Colonic mucosa (tissue), 4 donors: ENCODE data around the gene C1QL1. TPM values are rescaled to one million over a fixed set of nuclear protein-coding genes. Genes with fewer than 3 reads are reported as not detected.

Experiments
- DNase-seq: peaks from one replicate; pipeline ENCODE4 v3.0.0-alpha.2; 2020
- H3K27ac ChIP-seq: fragments of 200-600 bp; one replicate; pipeline ENCODE4 v1.8.0; 2021
- H3K27me3 ChIP-seq: fragments of 200-600 bp; one replicate; pipeline ENCODE4 v1.8.0; 2021
- H3K36me3 ChIP-seq: fragments of 200-600 bp; one replicate; pipeline ENCODE4 v1.8.0; 2021
- H3K4me1 ChIP-seq: fragments of 200-600 bp; one replicate; pipeline ENCODE4 v1.8.0; 2021; ENCODE audit warnings: mild to moderate bottlenecking
- H3K4me3 ChIP-seq: fragments of 200-600 bp; one replicate; pipeline ENCODE4 v1.8.0; 2021
- H3K9ac ChIP-seq, 2 donors: one replicate each; pipeline ENCODE4 v1.7.0; 2013; ENCODE audit warnings: control low read depth in 2 of 2, low read depth in 2 of 2, low read length in 2 of 2
- H3K9me3 ChIP-seq: fragments of 200-600 bp; one replicate; pipeline ENCODE4 v1.8.0; 2021
- intact Hi-C: fragments of 100-400 bp; cut with DNase I; formaldehyde crosslinking; loops from one replicate; pipeline ENCODE4 v1.14.1; 2022
- total RNA-seq, 2 donors: library from RNA; stranded (reverse); fragmentation: NEBNext Ultra II Directional in 1 of 2; extraction: Animal tissue kit (Norgen Biotek cat#: 25700) in 1 of 2; gene quantifications; one replicate each; pipeline ENCODE4 v1.2.1, GENCODE V29; 2021
- TF ChIP-seq, protein P1 (sequence below): fragments of 200-600 bp; IDR thresholded peaks from one replicate; pipeline ENCODE4 v1.8.0; 2022; ENCODE audit warnings: antibody characterized with exemption, mild to moderate bottlenecking
- donor health status: healthy.
- donor health status: DM: no; HTN: no; CAD: no.
- donor health status: DM: no; HTN: no; CAD: no.

C1QL1 gene
- total RNA-seq, 2 donors from 2014 or later, result 1.2 to 1.9 TPM

DNA sequence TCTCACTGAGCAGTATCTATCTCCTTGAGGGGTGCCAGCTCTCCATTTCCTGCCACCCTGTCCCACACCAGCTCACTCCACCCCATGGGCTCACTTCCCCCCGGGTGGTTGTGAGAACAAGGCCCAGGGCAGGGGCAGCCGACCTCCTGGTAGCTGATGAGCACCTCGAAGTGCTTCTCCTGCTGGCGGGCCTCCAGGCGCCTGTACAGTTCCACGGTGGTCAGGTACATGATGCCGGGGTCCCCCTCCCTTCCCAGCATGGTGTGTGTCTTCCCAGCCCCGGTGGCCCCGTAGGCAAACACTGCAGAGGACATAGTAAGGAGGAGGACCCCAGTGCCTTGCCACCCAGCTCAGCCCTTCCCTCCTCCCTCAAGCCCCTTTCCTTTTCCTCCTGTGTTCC lies 33.0 kb downstream of the C1QL1 start:
- intact Hi-C loops, result no loop called here
- TF ChIP-seq, protein P1, sequence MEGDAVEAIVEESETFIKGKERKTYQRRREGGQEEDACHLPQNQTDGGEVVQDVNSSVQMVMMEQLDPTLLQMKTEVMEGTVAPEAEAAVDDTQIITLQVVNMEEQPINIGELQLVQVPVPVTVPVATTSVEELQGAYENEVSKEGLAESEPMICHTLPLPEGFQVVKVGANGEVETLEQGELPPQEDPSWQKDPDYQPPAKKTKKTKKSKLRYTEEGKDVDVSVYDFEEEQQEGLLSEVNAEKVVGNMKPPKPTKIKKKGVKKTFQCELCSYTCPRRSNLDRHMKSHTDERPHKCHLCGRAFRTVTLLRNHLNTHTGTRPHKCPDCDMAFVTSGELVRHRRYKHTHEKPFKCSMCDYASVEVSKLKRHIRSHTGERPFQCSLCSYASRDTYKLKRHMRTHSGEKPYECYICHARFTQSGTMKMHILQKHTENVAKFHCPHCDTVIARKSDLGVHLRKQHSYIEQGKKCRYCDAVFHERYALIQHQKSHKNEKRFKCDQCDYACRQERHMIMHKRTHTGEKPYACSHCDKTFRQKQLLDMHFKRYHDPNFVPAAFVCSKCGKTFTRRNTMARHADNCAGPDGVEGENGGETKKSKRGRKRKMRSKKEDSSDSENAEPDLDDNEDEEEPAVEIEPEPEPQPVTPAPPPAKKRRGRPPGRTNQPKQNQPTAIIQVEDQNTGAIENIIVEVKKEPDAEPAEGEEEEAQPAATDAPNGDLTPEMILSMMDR, result no peak
- H3K27me3 ChIP-seq, result no peaks in the 10 kb centered on the region
- no peak overlapping the region for H3K27ac ChIP-seq
- no peaks in the 10 kb centered on the region for H3K4me1 ChIP-seq
- no peak for DNase-seq
- H3K9me3 ChIP-seq, result no peaks in the 10 kb centered on the region
- H3K4me3 ChIP-seq, result no peak overlapping the region
- no peak overlapping the region for H3K9ac ChIP-seq
- no peaks in the 10 kb centered on the region for H3K36me3 ChIP-seq

DNA sequence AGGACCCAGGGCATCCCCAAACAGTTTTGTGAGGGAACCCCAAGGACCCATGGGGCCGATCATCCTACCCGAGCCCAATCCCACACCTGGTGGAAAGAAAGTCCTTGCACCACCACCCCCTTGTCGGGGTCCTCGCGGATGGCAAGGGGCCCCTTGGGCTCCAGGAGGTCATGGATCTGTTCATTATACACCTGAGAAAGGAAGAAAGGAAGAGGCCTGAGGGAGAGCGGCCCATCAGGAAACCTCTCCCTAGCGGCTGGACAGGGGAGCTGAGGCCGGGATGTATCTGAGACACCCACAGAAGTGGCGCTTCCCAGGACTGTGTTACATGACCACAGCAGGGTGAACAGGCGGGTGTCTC lies 33.4 kb downstream of the C1QL1 start:
- Histone ChIP-seq H3K27me3 (no peaks in the 10 kb centered on the region), H3K9me3 (no peaks in the 10 kb centered on the region), H3K4me1 (no peaks in the 10 kb centered on the region), H3K4me3 (no peak overlapping the region), H3K27ac (no peak overlapping the region), H3K36me3 (no peaks in the 10 kb centered on the region), H3K9ac (no peak overlapping the region)
- intact Hi-C loops, result no loop called here
- no peak for DNase-seq
- TF ChIP-seq, protein P1, result no peak

DNA sequence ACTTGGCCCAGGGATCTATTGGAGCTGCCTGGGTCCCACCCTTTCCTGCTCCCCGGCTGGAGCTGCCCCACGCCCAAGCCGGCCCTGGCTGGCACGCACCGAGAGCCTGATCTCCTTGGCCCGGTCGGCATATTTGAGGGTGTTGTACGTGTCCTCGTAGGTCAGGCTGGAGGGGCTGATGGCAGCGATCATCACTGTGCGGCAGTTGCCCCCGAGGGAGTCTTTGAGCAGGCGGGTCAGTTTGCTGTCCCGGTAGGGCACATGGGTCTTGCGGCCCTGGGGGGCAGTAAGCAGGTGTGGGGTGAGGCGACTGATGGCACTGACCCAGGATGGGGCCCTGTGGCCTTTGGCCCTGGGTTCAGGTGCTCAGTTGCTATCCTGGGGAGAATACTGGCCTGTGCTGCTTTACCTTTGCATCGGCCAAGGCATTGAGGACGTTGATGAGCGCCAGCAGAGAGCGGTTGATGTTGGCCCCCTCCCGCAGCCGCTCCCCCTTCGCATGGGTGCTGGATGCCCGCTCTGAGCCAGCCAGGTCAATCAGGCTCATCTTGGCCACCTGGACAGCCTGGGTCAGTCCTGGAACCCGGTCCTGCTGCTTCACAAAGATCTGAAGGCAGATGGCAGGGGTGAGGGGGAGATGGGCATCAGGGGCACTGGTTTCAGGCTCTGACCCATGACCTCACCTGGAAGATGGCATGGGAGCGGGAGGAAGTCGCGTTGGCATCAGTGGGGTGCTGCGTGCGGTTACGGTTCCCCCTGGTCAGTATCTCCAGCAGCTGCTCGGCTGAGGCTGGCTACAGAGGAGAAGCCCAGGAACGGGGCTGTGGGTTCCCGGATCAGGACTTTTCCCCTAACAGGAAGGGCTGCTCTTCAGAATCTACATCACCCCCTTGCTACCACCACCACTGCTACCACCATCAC lies 34.0 kb downstream of the C1QL1 start:
- no peaks in the 10 kb centered on the region for H3K36me3 ChIP-seq
- H3K4me1 ChIP-seq, result no peaks in the 10 kb centered on the region
- no peaks in the 10 kb centered on the region for H3K9me3 ChIP-seq
- intact Hi-C loops, result no loop called here
- no peaks in the 10 kb centered on the region for H3K27me3 ChIP-seq
- TF ChIP-seq, protein P1, result no peak
- no peak overlapping the region for H3K4me3 ChIP-seq
- H3K27ac ChIP-seq, result no peak overlapping the region
- H3K9ac ChIP-seq, result no peak overlapping the region
- DNase-seq, result no peak

DNA sequence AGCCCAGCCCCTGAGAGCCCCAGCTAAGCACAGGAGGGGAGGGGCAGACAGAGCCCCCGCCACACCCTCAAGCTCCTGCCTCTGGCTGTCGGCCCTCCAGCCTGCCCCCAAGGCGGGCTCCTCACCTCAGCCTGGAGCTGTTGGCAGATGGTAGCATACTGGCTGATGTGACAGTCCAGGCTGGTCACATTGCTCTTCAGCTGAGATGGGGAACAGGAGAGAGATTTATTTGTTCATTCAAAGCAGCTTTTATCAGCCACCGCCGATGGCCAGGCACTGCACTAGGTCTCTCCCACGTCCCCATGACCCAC lies 35.4 kb downstream of the C1QL1 start:
- H3K27me3 ChIP-seq, result no peaks in the 10 kb centered on the region
- no peaks in the 10 kb centered on the region for H3K4me1 ChIP-seq
- no peaks in the 10 kb centered on the region for H3K9me3 ChIP-seq
- intact Hi-C loops, result no loop called here
- no peak overlapping the region for H3K4me3 ChIP-seq
- H3K36me3 ChIP-seq, result no peaks in the 10 kb centered on the region
- no peak for DNase-seq
- H3K9ac ChIP-seq, result no peak overlapping the region
- TF ChIP-seq, protein P1, result no peak
- no peak overlapping the region for H3K27ac ChIP-seq

DNA sequence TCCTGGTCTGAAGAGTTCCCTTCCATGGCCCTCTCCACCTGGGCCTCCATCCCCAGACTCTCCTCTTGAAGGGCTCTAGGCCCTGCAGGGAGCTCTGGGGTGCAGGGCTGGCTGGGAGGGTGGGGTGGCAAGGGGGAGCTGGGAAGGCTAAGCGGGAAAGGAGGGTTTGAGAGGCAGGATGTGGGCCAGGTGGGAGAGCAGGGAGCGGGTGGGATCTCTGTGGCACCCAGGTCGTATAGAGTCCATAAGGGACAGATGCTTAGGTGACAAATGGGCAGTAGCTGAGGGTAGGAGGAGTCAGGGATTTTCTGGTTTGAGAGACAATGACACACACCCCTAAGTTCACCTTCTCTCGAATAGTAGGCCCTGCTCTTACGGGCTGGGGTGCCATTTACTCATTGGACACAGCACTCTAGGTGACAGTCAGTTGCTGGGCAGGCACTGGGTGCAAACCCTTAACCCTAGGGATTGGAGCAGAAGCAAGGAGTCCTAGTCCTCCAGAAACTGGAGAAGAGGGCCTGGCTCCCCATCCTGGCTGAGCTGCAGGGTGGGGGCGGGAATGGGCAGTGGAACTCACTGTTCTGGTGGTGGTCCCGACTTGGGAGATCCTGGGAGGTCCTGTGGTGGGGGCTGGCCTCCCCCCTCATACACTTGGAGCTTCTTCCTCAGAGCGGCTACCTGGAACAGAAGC lies 35.9 kb downstream of the C1QL1 start:
- Histone ChIP-seq H3K4me3 (no peak overlapping the region), H3K27me3 (no peaks in the 10 kb centered on the region), H3K36me3 (no peaks in the 10 kb centered on the region), H3K9ac (no peak overlapping the region), H3K27ac (no peak overlapping the region), H3K9me3 (no peaks in the 10 kb centered on the region), H3K4me1 (no peaks in the 10 kb centered on the region)
- TF ChIP-seq, protein P1, result no peak
- intact Hi-C loops, result no loop called here
- no peak for DNase-seq
